CD4-positive, alpha-beta T cell treated with Interleukin-4 for 4 hours (primary cell): ENCODE results near the gene RPGRIP1.
"Not testable (repeated sequence)": the region's sequence is repeated elsewhere in the genome, so short reads cannot be mapped to it uniquely, and the experiment has no call there.

Source experiments
- DNase-seq: peaks from one replicate; pipeline ENCODE4 v3.0.0-alpha.2; 2020

Gene RPGRIP1

GRCh38 chr14:21279783-21280182 is at the start of gene RPGRIP1:
Gene RPGRIP1, plus strand, starts transcription at chr14:21280083. Its CDS starts 7,894 bp downstream, at chr14:21287977.
- DNase-seq: no peak

GRCh38 chr14:21231020-21231652 is 48.7 kb upstream of the RPGRIP1 start:
- DNase-seq: peak; percentile 43

- no peak for DNase-seq
These were observed 46.3 kb upstream of the RPGRIP1 start for GRCh38 chr14:21233457-21234076.

GRCh38 chr14:21234112-21234511 is 45.8 kb upstream of the RPGRIP1 start:
- no peak for DNase-seq

GRCh38 chr14:21236948-21237797 is 42.7 kb upstream of the RPGRIP1 start:
- DNase-seq: no peak

- DNase-seq: no peak
These were observed 40.9 kb upstream of the RPGRIP1 start for GRCh38 chr14:21238823-21239518.

- DNase-seq: no peak
These were observed 39.5 kb upstream of the RPGRIP1 start for GRCh38 chr14:21240417-21240816.

- peak; percentile 34 for DNase-seq
These were observed 38.6 kb upstream of the RPGRIP1 start for GRCh38 chr14:21241218-21241819.

- DNase-seq: no peak
These were observed 35.3 kb upstream of the RPGRIP1 start for GRCh38 chr14:21244544-21244943.

- DNase-seq: no peak
These were observed 34.1 kb upstream of the RPGRIP1 start for GRCh38 chr14:21245813-21246212.

- DNase-seq: no peak
These were observed 31.5 kb upstream of the RPGRIP1 start for GRCh38 chr14:21248338-21248737.

- DNase-seq: no peak
These were observed 31.0 kb upstream of the RPGRIP1 start for GRCh38 chr14:21248739-21249411.

- no peak for DNase-seq
These were observed 28.7 kb upstream of the RPGRIP1 start for GRCh38 chr14:21251215-21251614.

GRCh38 chr14:21252149-21252548 is 27.7 kb upstream of the RPGRIP1 start:
- DNase-seq: no peak

- DNase-seq: no peak
These were observed 24.3 kb upstream of the RPGRIP1 start for GRCh38 chr14:21255385-21256101.

- not testable (repeated sequence) for DNase-seq
These were observed 23.8 kb upstream of the RPGRIP1 start for GRCh38 chr14:21256102-21256447.

GRCh38 chr14:21256539-21257393 is 23.1 kb upstream of the RPGRIP1 start:
- no peak for DNase-seq

- DNase-seq: no peak
These were observed 22.4 kb upstream of the RPGRIP1 start for GRCh38 chr14:21257394-21257909.

GRCh38 chr14:21258005-21258888 is 21.6 kb upstream of the RPGRIP1 start:
- no peak for DNase-seq
